Heart left ventricle (tissue), 16 donors: ENCODE measurements around the gene SERINC5. TPM values are rescaled to one million over a fixed set of nuclear protein-coding genes. Genes with fewer than 3 reads are reported as not detected.
"Not testable (repeated sequence)": the region's sequence is repeated elsewhere in the genome, so short reads cannot be mapped to it uniquely, and the experiment has no call there.

ENCODE experiments used
- ATAC-seq, 4 donors: fragments of 200-7000 bp; cut with Tn5 transposase; one replicate each; pipeline ENCODE4 v1.9.1; 2020 to 2022; ENCODE audit warnings: moderate library complexity in 4 of 4, mild to moderate bottlenecking in 3 of 4, moderate number of reproducible peaks in 1 of 4
- DNase-seq, 5 donors: peaks; one replicate each; pipeline ENCODE4 v3.0.0-alpha.2; 2020
- H3K27ac ChIP-seq, 12 donors: fragments of 200-600 bp; sonication (generic) in 4 of 12; one replicate each; pipeline versions ENCODE4 v1.5.0 to v1.8.0; 2016 to 2022; ENCODE audit warnings: mild to moderate bottlenecking in 2 of 12
- H3K27me3 ChIP-seq, 9 donors: fragments of 200-600 bp; sonication (generic) in 2 of 9; one replicate each; pipeline versions ENCODE4 v1.5.1 to v1.8.0; 2016 to 2022; ENCODE audit warnings: mild to moderate bottlenecking in 3 of 9
- H3K36me3 ChIP-seq, 9 donors: fragments of 200-600 bp; sonication (generic) in 2 of 9; one replicate each; pipeline versions ENCODE4 v1.5.0 to v1.8.0; 2018 to 2022; ENCODE audit warnings: mild to moderate bottlenecking in 2 of 9
- H3K4me1 ChIP-seq, 12 donors: fragments of 200-600 bp; sonication (generic) in 4 of 12; one replicate each; pipeline versions ENCODE4 v1.5.0 to v1.8.0; 2016 to 2022; ENCODE audit warnings: mild to moderate bottlenecking in 3 of 12
- H3K4me3 ChIP-seq, 12 donors: fragments of 200-600 bp; sonication (generic) in 4 of 12; one replicate each; pipeline versions ENCODE4 v1.5.0 to v1.8.0; 2017 to 2022; ENCODE audit warnings: mild to moderate bottlenecking in 9 of 12, moderate library complexity in 4 of 12
- H3K9me3 ChIP-seq, 12 donors: fragments of 200-600 bp; sonication (generic) in 4 of 12; one replicate each; pipeline versions ENCODE4 v1.5.0 to v1.8.0; 2016 to 2022; ENCODE audit warnings: mild to moderate bottlenecking in 1 of 12
- POLR2A ChIP-seq, 2 donors: fragments of 450-650 bp; IDR thresholded peaks; one replicate each; pipeline ENCODE4 v1.6.1; 2017; ENCODE audit warnings: antibody characterized with exemption in 2 of 2, mild to moderate bottlenecking in 2 of 2, moderate library complexity in 2 of 2
- WGBS, 4 donors: extraction: QIAGEN DNeasy Blood & Tissue Kit in 2 of 4; methylation state at CpG; one replicate each; pipeline versions ENCODE4 v1.1.5 to v1.1.7; 2013 to 2018; 5-methylcytosine and 5-hydroxymethylcytosine counted together
- intact Hi-C, 10 donors: fragments of 100-400 bp; cut with DNase I; formaldehyde crosslinking; loops; one replicate each; pipeline versions ENCODE4 v1.11.1 to v1.14.2; 2022
- polyA plus RNA-seq, 2 donors: library from polyadenylated mRNA; stranded (reverse); fragments of 200-250 nt; gene quantifications; one replicate each; pipeline ENCODE4 v1.2.3, GENCODE V29; 2013
- total RNA-seq, 9 donors: library from RNA; depleted of rRNA in 2 of 9; stranded (reverse); fragments of >200 nt in 2 of 9; fragmentation: NEBNext Ultra II Directional in 3 of 9; extraction: Animal tissue kit (Norgen Biotek cat#: 25700) in 3 of 9; gene quantifications; one replicate each; pipeline versions ENCODE4 v1.1.0 to v1.2.4, GENCODE V29; 2016 to 2023
- TF ChIP-seq, protein P1 (sequence below), 12 donors: fragments of 200-600 bp; sonication (generic) in 4 of 12; IDR thresholded peaks; one replicate each; pipeline versions ENCODE4 v1.5.0 to v1.8.0; 2018 to 2022; ENCODE audit warnings: antibody characterized with exemption in 12 of 12, mild to moderate bottlenecking in 5 of 12
- donor health status: ischemic (EF 13 %, LVEDD 7.1; RV severe dilation, severe dysfunction).
- donor health status: healthy with polysubstance abuse.
- donor health status: DM: no; HTN: yes; CAD: no.
- donor health status: DM: no; HTN: no; CAD: no.
- donor health status: ischemic (EF 25% LVEDD 6.9; RV normal size, moderate dysfunction).
- donor health status: ischemic (EF 25% LVEDD 5.7; RV mildly dilated, moderate dysfunction).
- donor health status: healthy.
- donor health status: DM: yes; HTN: yes; CAD: no.
- donor health status: ischemic (EF 35%, LVEDD 5.7; RV mildly dilated, moderate dysfunction).
- donor health status: nonischemic (EF 11% LVEDD 7.7; RV severe dilation, severe dysfunction).
- donor health status: DM: yes; HTN: yes; CAD: no.
- donor health status: PGD.
- donor health status: ischemic (EF 29% LVEDD 5.4; RV normal size, mild dysfunction).
- donor health status: nonischemic (EF 23%, LVEDD 6.1; RV moderate dilation, normal function).

SERINC5 gene
- total and polyA plus RNA-seq, 11 donors = 3.2 to 25.9 (median 13.5) TPM

DNA sequence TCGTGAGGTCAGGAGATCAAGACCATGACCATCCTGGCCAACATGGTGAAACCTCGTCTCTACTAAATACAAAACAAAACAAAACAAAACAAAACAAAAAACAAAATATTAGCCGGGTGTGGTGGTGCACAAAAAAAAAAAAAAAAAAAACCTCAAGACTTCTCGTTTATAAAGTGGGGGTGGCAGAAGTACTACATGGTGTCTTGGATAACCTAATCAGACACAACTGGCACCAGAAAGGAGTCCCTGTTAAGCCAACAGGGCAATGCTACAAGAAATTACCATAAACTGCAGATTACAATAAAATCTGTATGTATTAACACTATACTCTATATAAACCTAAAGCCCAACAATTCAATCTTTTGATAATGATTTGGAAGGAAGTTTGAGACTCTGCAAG is 50.0 kb downstream of the SERINC5 start:
- no peak for ATAC-seq
- TF ChIP-seq, protein P1, sequence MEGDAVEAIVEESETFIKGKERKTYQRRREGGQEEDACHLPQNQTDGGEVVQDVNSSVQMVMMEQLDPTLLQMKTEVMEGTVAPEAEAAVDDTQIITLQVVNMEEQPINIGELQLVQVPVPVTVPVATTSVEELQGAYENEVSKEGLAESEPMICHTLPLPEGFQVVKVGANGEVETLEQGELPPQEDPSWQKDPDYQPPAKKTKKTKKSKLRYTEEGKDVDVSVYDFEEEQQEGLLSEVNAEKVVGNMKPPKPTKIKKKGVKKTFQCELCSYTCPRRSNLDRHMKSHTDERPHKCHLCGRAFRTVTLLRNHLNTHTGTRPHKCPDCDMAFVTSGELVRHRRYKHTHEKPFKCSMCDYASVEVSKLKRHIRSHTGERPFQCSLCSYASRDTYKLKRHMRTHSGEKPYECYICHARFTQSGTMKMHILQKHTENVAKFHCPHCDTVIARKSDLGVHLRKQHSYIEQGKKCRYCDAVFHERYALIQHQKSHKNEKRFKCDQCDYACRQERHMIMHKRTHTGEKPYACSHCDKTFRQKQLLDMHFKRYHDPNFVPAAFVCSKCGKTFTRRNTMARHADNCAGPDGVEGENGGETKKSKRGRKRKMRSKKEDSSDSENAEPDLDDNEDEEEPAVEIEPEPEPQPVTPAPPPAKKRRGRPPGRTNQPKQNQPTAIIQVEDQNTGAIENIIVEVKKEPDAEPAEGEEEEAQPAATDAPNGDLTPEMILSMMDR (IDR thresholded peaks at IDR 0.05) = no peak
- no peak for TF ChIP-seq POLR2A (IDR thresholded peaks at IDR 0.05)
- intact Hi-C loops = no loop called here
- Histone ChIP-seq H3K27ac (peak overlapping the region in 8 of 12 donors; percentile 20 to 79 (median 63)), H3K27me3 (no peaks in the 10 kb centered on the region), H3K9me3 (peaks cover 0 to 6% (median 0%) of the 10 kb centered on the region in 12 donors), H3K4me3 (no peak overlapping the region), H3K36me3 (peaks cover 0 to 20% (median 10%) of the 10 kb centered on the region in 9 donors), H3K4me1 (peaks cover 0 to 57% (median 30%) of the 10 kb centered on the region in 12 donors)
- no peak for DNase-seq
- WGBS, 4 donors = 83 to 93% (median 88%) methylated on average over 4 of the region's 4 CpGs

DNA sequence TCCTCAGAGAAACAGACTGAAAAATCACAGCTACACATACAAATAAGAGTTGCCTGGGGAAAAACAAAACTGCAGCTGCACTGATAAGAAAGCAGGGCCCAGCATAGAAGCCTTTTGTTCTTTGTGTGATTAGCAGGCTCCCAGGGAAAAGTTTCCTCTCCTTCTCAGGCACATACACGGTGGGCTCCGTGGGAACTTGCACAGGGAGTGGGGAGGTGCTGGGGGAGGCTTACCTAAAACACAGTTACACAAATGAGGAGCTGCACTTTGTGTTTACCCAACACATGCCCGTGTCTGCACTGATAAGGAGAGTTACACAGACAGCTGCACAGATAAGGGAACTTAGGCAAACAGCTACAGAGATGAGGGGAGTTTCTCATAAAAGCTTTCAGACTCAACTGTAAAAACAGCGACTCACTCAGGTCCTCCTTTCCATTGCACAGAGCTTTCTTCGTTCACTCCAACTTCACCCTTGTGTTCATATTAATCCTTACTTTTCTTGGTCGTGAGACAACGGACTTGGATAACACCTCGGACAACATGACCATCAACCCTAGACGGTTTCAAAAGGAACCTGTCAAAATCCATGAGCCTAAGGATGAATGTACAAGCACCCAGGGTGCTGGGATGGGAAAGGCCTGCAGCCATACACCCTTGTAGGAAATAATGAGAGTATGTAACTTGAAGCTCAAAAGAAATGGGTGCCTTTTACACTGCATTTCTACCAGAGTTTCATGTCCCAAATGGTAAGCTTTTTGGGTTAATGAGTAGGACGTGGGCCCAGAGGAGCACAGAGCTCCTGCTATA is 50.8 kb downstream of the SERINC5 start:
- H3K27ac ChIP-seq = peak overlapping the region in 11 of 12 donors; percentile 4 to 79 (median 52)
- ATAC-seq (peak; percentile 41 to 71 (median 66)), DNase-seq (peak in 2 of 5 donors; percentile 29 to 38)
- H3K27me3 ChIP-seq = no peaks in the 10 kb centered on the region
- H3K36me3 ChIP-seq = peaks cover 0 to 20% (median 10%) of the 10 kb centered on the region in 9 donors
- no peak overlapping the region for H3K4me3 ChIP-seq
- TF ChIP-seq, protein P1 (IDR thresholded peaks at IDR 0.05) = peak in 2 of 12 donors; percentile 10 to 27
- TF ChIP-seq POLR2A (IDR thresholded peaks at IDR 0.05) = no peak
- peaks cover 0 to 57% (median 30%) of the 10 kb centered on the region in 12 donors for H3K4me1 ChIP-seq
- WGBS, 4 donors = 47 to 56% (median 50%) methylated on average over 10 of the region's 10 CpGs
- H3K9me3 ChIP-seq = peaks cover 0 to 6% (median 0%) of the 10 kb centered on the region in 12 donors
- intact Hi-C loops = no loop called here

DNA sequence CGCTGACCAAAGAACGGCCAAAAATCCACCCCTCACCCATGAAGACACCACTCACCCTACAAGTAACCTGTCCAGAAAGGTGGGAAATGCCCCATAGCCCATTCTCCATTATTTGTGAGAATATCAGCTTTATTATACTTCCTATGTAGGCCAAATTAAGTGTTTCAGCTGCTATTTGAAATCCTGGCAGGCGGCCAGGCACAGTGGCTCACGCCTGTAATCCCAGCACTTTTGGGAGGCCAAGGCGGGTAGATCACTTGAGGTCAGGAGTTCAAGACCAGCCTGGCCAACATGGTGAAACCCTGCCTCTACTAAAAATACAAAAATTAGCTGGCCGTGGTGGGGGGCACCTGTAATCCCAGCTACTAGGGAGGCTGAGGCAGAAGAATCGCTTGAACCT is 54.1 kb downstream of the SERINC5 start:
- Histone ChIP-seq H3K36me3 (peaks cover 0 to 20% (median 10%) of the 10 kb centered on the region in 9 donors), H3K4me1 (peaks cover 0 to 59% (median 40%) of the 10 kb centered on the region in 12 donors)
- DNase-seq = peak in 1 of 5 donors; percentile 37
- H3K9me3 ChIP-seq, H3K27ac ChIP-seq, intact Hi-C loops, H3K4me3 ChIP-seq, H3K27me3 ChIP-seq, ATAC-seq: not testable (repeated sequence)
- WGBS, 4 donors = 74 to 92% (median 85%) methylated on average over 7 of the region's 7 CpGs

DNA sequence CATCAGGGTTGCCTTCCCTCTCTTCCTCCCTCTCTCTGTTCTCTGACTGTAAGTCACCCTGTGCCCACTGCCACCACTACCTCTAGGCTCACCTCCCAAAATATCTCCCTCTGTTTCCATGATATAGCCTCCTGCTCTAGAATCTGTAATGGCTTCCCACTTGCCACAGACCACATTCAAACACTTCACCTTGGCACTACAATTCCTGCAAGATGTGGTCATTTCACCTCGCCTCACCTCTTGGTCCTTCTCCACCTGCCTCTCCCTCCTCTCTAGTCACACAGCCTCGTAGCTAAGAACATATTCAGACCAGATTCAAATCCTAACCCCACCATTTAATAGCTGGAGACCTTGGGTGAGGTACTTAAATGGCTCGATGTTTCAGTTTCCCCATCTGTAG is 56.9 kb downstream of the SERINC5 start:
- H3K9me3 ChIP-seq = no peaks in the 10 kb centered on the region
- DNase-seq (no peak), ATAC-seq (peak in 1 of 4 donors; percentile 30)
- no peak for TF ChIP-seq POLR2A (IDR thresholded peaks at IDR 0.05)
- TF ChIP-seq, protein P1 (IDR thresholded peaks at IDR 0.05) = no peak
- no peaks in the 10 kb centered on the region for H3K27me3 ChIP-seq
- H3K36me3 ChIP-seq = peaks cover 0 to 20% (median 10%) of the 10 kb centered on the region in 9 donors
- peak overlapping the region; percentile 12 to 71 (median 57) for H3K27ac ChIP-seq
- no peak overlapping the region for H3K4me3 ChIP-seq
- intact Hi-C loops = loop anchor here in 5 of 10 donors (10.0 kb wide), 3 partner anchors 46 to 56 kb away; partner anchors contain the start of gene SERINC5 (in 4 of the 5)
- peaks cover 0 to 58% (median 37%) of the 10 kb centered on the region in 12 donors for H3K4me1 ChIP-seq
- WGBS, 4 donors = 91 to 93% (median 93%) methylated on average over 3 of the region's 3 CpGs
